Mesothelial cell of epicardium (in vitro differentiated cells): Measurements from ENCODE around the gene SMG1. TPM values are rescaled to one million over a fixed set of nuclear protein-coding genes. Genes with fewer than 3 reads are reported as not detected.
"Not testable (repeated sequence)": the region's sequence is repeated elsewhere in the genome, so short reads cannot be mapped to it uniquely, and the experiment has no call there.

Source experiments
- DNase-seq, 2 experiments: peaks; one replicate each; pipeline ENCODE4 v3.0.0; 2021; ENCODE audit warnings: low spot score in 2 of 2; ENCODE audit not compliant: unreplicated experiment in 2 of 2
- H3K27ac Mint-ChIP-seq: 2 replicates; pipeline ENCODE4 v1.8.0; 2021; ENCODE audit warnings: mixed read lengths
- H3K27me3 Mint-ChIP-seq: 2 replicates; pipeline ENCODE4 v1.8.0; 2021; ENCODE audit warnings: low read depth, mixed read lengths
- H3K36me3 Mint-ChIP-seq: 2 replicates; pipeline ENCODE4 v1.8.0; 2021; ENCODE audit warnings: mixed read lengths
- H3K4me1 Mint-ChIP-seq: 2 replicates; pipeline ENCODE4 v1.8.0; 2021; ENCODE audit warnings: mixed read lengths
- H3K4me3 Mint-ChIP-seq: 2 replicates; pipeline ENCODE4 v1.8.0; 2021; ENCODE audit warnings: mild to moderate bottlenecking, moderate library complexity, mixed read lengths
- H3K9me3 Mint-ChIP-seq: 2 replicates; pipeline ENCODE4 v1.8.0; 2021; ENCODE audit warnings: mixed read lengths
- CTCF ChIP-seq: fragments of 200-600 bp; sonication (generic); IDR thresholded peaks from one replicate; pipeline ENCODE4 v1.5.0; 2021; ENCODE audit warnings: antibody characterized with exemption; ENCODE audit not compliant: unreplicated experiment
- total RNA-seq: library from RNA; stranded (reverse); gene quantifications from 3 replicates; pipeline ENCODE4 v1.2.1, GENCODE V29; 2021

SMG1 gene
- total RNA-seq, 1 donor from 2014 or later, result 117 TPM

- H3K27me3 Mint-ChIP-seq, H3K4me3 Mint-ChIP-seq, H3K27ac Mint-ChIP-seq, H3K36me3 Mint-ChIP-seq, DNase-seq, H3K4me1 Mint-ChIP-seq, H3K9me3 Mint-ChIP-seq: not testable (repeated sequence)
These were observed 159.0 kb downstream of the SMG1 start for GRCh38 chr16:18767217-18767616.

- not testable (repeated sequence) for H3K4me1 Mint-ChIP-seq, H3K27me3 Mint-ChIP-seq
These were observed 163.5 kb downstream of the SMG1 start for GRCh38 chr16:18762713-18763112.

GRCh38 chr16:18759598-18760520 lies 166.3 kb downstream of the SMG1 start:
- H3K4me3 Mint-ChIP-seq, H3K4me1 Mint-ChIP-seq, H3K36me3 Mint-ChIP-seq, H3K27ac Mint-ChIP-seq, H3K9me3 Mint-ChIP-seq, H3K27me3 Mint-ChIP-seq: not testable (repeated sequence)
- peak; percentile 74 for TF ChIP-seq CTCF
- DNase-seq, result peak in 1 of 2 experiments; percentile 53

More at GRCh38 chr16:18762713-18763112, 163.5 kb downstream of the SMG1 start:
- not testable (repeated sequence) for H3K27ac Mint-ChIP-seq, H3K36me3 Mint-ChIP-seq, H3K4me3 Mint-ChIP-seq, H3K9me3 Mint-ChIP-seq, DNase-seq

- H3K9me3 Mint-ChIP-seq, H3K4me1 Mint-ChIP-seq, H3K27ac Mint-ChIP-seq, DNase-seq, H3K36me3 Mint-ChIP-seq, H3K27me3 Mint-ChIP-seq, H3K4me3 Mint-ChIP-seq: not testable (repeated sequence)
These were observed 168.1 kb downstream of the SMG1 start for GRCh38 chr16:18757960-18758660.

GRCh38 chr16:18756639-18757038 lies 169.6 kb downstream of the SMG1 start:
- H3K27me3 Mint-ChIP-seq, result peaks cover 10% of the 10 kb centered on the region
- not testable (repeated sequence) for H3K36me3 Mint-ChIP-seq, H3K4me3 Mint-ChIP-seq

More at GRCh38 chr16:18756639-18757038, 169.6 kb downstream of the SMG1 start:
- not testable (repeated sequence) for H3K9me3 Mint-ChIP-seq, DNase-seq, H3K4me1 Mint-ChIP-seq, H3K27ac Mint-ChIP-seq

Other genes starting within 250 kb of the SMG1 start
- gene RPS15A, start 136.1 kb downstream of the SMG1 start, total RNA-seq, result 1,664 to 1,782 TPM (median 1,739 TPM) in 3 replicates
- 124 to 130 TPM (median 124 TPM) in 3 replicates for gene ARL6IP1, start 124.9 kb downstream of the SMG1 start, total RNA-seq
- gene TMC7, start 57.5 kb upstream of the SMG1 start, total RNA-seq, result 1.6 to 1.9 TPM (median 1.6 TPM) in 3 replicates
- gene COQ7, start 141.2 kb upstream of the SMG1 start, total RNA-seq, result 29.2 to 31.7 TPM (median 31.3 TPM) in 3 replicates
- gene ITPRIPL2, start 187.6 kb upstream of the SMG1 start, total RNA-seq, result 39.2 to 40.0 TPM (median 39.3 TPM) in 3 replicates
- gene SYT17, start 241.8 kb upstream of the SMG1 start, total RNA-seq, result 7.4 to 8.6 TPM (median 7.5 TPM) in 3 replicates